GM12865 (cell line): ENCODE results near the gene EDIL3.
A peak's percentile ranks its signal among the peaks of the same experiment; 100 is the strongest.

Experiments
- DNase-seq: peaks from one replicate; pipeline ENCODE4 v3.0.0; 2010; ENCODE audit warnings: low read depth
- H3K4me3 ChIP-seq: 2 replicates; pipeline ENCODE4 v1.5.1; 2011; ENCODE audit warnings: mild to moderate bottlenecking, low read depth, low read length, control low read depth
- CTCF ChIP-seq: IDR thresholded peaks from 2 replicates; pipeline ENCODE4 v1.5.1; 2011; ENCODE audit warnings: low read length, control low read depth, low read depth, inconsistent platforms; ENCODE audit not compliant: insufficient read depth; ENCODE audit errors: missing control alignments

The EDIL3 gene

DNA sequence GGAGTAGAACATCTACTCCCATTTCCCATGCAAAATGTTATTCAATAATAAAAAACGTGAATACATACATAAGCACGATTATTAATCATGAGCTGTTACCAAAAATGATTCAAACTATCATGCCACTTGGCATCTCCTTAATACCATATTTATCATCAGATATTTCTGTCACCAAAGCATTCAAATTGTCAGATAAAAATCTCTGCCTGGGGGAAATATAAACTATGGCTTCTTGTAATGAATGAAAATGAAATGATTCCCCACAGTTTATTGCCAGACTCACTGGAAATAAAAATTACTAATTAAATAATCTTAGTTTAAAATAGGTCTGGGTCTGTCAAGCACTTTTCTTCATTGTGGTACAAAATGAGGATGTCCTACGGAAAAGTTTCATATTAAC, 265.4 kb downstream of the EDIL3 start:
- H3K4me3 ChIP-seq: no peak overlapping the region
- TF ChIP-seq CTCF: no peak
- no peak for DNase-seq

GRCh38 chr5:84118551-84118950, 266.1 kb downstream of the EDIL3 start:
- TF ChIP-seq CTCF: no peak
- no peak overlapping the region for H3K4me3 ChIP-seq
- DNase-seq: no peak

GRCh38 chr5:84115727-84116126, 269.0 kb downstream of the EDIL3 start:
- TF ChIP-seq CTCF: no peak
- no peak for DNase-seq
- no peak overlapping the region for H3K4me3 ChIP-seq

- no peak for TF ChIP-seq CTCF
- DNase-seq: no peak
These were observed 271.2 kb downstream of the EDIL3 start for GRCh38 chr5:84113246-84114105.

GRCh38 chr5:84092738-84093137, 291.9 kb downstream of the EDIL3 start:
- no peak for TF ChIP-seq CTCF
- no peak overlapping the region for H3K4me3 ChIP-seq

More at GRCh38 chr5:84113246-84114105, 271.2 kb downstream of the EDIL3 start:
- H3K4me3 ChIP-seq: no peak overlapping the region

GRCh38 chr5:84091127-84091799, 293.4 kb downstream of the EDIL3 start:
- no peak for TF ChIP-seq CTCF
- DNase-seq: peak; percentile 2

More at GRCh38 chr5:84092738-84093137, 291.9 kb downstream of the EDIL3 start:
- DNase-seq: no peak

More at GRCh38 chr5:84091127-84091799, 293.4 kb downstream of the EDIL3 start:
- no peak overlapping the region for H3K4me3 ChIP-seq
